C4-2B (cell line): ENCODE measurements around the gene GALNT17.

Experiments used
- H3K27ac ChIP-seq: fragments of 450-650 bp; 2 replicates; pipeline ENCODE4 v1.5.1; 2017
- ZFX ChIP-seq: fragments of 450-650 bp; IDR thresholded peaks from 2 replicates; pipeline ENCODE4 v1.6.1; 2017
- TF ChIP-seq, protein P1 (sequence below): fragments of 450-650 bp; conservative IDR thresholded peaks from 2 replicates; pipeline ENCODE4 v1.5.1; 2017; ENCODE audit warnings: mild to moderate bottlenecking

Gene GALNT17

DNA sequence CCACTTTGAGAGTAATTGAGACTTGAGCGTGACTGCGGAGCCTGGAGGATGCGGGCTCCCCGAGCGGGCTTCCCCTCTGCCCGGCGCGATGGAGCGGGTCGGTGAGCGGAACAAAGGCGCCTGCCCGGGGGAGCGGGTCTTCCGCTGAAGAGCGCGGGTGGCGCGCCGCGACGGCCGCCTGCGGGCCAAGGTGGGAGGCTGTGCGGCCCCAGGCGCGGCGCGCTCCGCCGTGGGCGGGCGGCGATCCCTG, at the start of gene GALNT17:
Gene GALNT17, plus strand, starts transcription at position 18 of the 250 bp plus-strand sequence.
- no peak within 1 kb of the TSS for H3K27ac ChIP-seq
- TF ChIP-seq ZFX, result no peak
- TF ChIP-seq, protein P1, sequence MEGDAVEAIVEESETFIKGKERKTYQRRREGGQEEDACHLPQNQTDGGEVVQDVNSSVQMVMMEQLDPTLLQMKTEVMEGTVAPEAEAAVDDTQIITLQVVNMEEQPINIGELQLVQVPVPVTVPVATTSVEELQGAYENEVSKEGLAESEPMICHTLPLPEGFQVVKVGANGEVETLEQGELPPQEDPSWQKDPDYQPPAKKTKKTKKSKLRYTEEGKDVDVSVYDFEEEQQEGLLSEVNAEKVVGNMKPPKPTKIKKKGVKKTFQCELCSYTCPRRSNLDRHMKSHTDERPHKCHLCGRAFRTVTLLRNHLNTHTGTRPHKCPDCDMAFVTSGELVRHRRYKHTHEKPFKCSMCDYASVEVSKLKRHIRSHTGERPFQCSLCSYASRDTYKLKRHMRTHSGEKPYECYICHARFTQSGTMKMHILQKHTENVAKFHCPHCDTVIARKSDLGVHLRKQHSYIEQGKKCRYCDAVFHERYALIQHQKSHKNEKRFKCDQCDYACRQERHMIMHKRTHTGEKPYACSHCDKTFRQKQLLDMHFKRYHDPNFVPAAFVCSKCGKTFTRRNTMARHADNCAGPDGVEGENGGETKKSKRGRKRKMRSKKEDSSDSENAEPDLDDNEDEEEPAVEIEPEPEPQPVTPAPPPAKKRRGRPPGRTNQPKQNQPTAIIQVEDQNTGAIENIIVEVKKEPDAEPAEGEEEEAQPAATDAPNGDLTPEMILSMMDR, result no peak

DNA sequence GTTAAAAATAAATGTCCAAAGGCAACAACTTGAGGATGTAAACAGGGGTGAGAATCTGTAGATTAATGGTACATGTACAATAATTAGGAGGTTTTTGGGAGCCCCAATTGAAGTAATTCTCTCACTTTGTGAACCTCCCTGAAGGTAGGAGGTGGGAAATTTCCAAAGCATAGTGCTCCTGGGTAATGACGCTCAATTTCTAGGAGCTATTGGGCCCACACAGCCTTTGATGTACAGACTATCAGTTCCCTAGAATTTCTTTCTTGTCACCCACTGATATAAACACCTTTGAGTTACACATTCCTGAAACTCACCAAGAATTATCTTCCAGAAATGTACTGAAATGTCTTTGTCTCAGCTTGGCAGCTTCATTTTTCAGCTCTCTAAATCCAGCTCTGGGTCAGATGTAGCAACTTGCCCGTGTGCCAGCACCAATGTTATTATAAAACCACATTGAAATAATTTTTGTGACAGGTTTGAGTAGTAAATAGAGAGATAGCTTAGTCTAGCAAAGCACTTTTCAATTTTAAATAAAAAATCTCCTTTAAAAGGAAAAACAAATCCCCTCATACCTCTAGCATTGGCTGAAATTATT, 36.6 kb upstream of the GALNT17 start:
- H3K27ac ChIP-seq, result no peak overlapping the region
- TF ChIP-seq ZFX, result no peak
- TF ChIP-seq, protein P1, result no peak

DNA sequence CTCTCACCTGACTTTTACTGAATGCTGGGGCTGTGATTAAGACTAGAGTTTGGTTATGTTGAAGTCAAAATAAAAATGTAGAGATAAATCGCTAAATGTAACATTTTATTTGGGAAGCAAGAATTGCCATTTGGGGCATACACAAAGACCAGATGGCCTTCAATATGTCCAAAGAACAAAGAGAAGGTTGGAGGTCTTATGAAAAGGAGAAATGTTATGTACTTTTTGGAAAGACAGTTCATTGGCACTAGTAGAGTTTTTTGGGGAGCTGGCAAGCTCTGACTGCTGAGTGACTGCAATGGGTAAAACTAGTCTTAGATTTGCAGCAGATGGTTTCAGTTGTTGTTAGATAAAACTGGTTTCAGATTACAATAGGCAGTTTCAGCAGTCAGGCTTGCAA, 35.6 kb upstream of the GALNT17 start:
- TF ChIP-seq, protein P1, result no peak
- no peak for TF ChIP-seq ZFX
- no peak overlapping the region for H3K27ac ChIP-seq

DNA sequence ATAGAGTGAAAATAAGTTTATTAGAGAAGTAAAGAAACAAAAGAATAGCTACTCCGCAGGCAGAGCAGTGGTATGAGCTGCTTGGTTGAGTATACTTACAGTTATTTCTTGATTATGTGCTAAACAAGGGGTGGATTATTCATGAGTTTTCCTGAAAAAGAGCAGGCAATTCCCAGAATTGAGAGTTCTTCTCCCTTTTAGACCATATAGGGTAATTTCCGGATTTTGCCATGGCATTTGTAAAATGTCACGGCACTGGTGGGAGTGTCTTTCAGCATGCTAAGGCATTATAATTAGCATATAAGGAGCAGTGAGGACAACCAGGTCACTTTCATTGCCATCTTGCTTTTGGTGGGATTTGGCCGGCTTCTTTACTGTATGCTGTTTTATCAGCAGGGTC, 25.7 kb upstream of the GALNT17 start:
- no peak for TF ChIP-seq ZFX
- TF ChIP-seq, protein P1, result no peak
- no peak overlapping the region for H3K27ac ChIP-seq

DNA sequence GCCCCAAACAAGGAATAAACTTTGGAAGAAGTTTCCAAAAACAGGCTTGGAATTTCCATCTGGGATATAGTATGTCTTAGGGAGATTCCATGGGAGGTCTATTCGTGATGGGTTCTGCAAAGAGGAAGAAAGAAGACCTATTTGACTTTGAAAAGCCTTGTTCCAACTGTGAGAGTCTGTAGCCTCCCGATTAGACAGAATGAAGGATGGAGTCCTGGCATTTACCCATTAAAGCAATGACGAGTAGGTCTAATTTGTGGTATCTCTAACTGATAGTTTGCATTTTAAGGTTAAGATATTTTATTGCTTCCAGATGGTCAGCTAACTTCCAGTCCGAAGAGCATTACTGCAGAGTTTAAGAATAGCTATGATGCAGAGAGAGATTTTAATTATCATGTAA, 19.5 kb upstream of the GALNT17 start:
- TF ChIP-seq, protein P1, result no peak
- no peak for TF ChIP-seq ZFX
- H3K27ac ChIP-seq, result no peak overlapping the region

DNA sequence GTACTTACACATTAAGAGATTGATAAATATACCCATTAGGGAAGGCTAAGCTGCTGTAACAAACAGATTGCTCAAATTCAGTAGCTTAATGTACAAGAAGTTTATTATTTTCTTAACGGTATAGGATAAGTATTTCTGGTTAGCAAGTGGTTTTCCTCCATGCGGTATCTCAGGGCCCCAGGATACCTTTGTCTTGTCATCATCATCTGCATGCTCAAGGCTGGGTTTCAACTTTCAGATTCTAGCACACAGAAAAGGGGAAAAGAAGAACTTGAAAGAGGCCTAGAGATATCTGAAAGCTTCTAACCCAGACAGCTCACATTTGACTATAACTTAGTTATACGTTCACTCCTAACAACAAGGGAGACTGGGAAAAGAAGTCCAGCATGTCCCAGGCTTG, 11.8 kb upstream of the GALNT17 start:
- no peak overlapping the region for H3K27ac ChIP-seq
- TF ChIP-seq, protein P1, result no peak
- TF ChIP-seq ZFX, result no peak

DNA sequence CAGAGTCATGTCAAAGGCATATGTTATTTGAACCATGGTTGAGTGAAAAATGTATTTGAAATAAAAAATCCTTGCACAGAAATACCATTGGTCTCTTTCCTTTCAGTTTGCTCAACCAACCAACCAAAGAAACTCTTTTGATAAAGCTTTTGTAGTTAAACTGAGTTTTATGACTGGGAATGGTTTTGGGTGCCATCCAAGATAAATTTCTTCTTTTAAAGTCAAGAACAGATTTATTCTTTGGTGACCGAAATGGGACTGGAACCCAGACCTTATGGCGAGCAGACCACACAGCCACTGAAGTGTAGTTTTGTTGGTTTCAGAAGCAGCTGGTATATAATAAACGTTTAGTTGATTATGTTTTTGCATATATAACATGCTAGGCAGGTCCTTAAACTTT, 2.8 kb upstream of the GALNT17 start:
- TF ChIP-seq ZFX, result no peak
- TF ChIP-seq, protein P1, result no peak
- no peak overlapping the region for H3K27ac ChIP-seq
